Ovary (tissue), 9 donors: ENCODE data around the gene LEMD2. TPM values are rescaled to one million over a fixed set of nuclear protein-coding genes. Genes with fewer than 3 reads are reported as not detected.

Experiments used
- DNase-seq, 5 donors: peaks; one replicate each; pipeline ENCODE4 v3.0.0-alpha.2; 2019 to 2020
- H3K27ac ChIP-seq, 2 donors: fragments of 200-600 bp; one replicate each; pipeline versions ENCODE4 v1.5.1 to v1.8.0; 2019 to 2022
- H3K27me3 ChIP-seq: fragments of 200-600 bp; one replicate; pipeline ENCODE4 v1.8.0; 2022
- H3K36me3 ChIP-seq: fragments of 200-600 bp; sonication (generic); one replicate; pipeline ENCODE4 v1.5.1; 2019
- H3K4me1 ChIP-seq: one replicate; pipeline ENCODE4 v1.8.1; 2013; ENCODE audit warnings: mild to moderate bottlenecking, moderate library complexity; ENCODE audit not compliant: insufficient read depth
- H3K4me3 ChIP-seq: fragments of 200-600 bp; sonication (generic); one replicate; pipeline ENCODE4 v1.5.1; 2017
- H3K9me3 ChIP-seq, 2 donors: fragments of 200-600 bp in 1 of 2; sonication (generic) in 1 of 2; one replicate each; pipeline versions ENCODE4 v1.5.1 to v1.8.1; 2013 to 2019; ENCODE audit warnings: mild to moderate bottlenecking in 1 of 2, moderate library complexity in 1 of 2
- EP300 ChIP-seq: sonication (generic); formaldehyde crosslinking; IDR thresholded peaks from one replicate; pipeline ENCODE4 v1.6.1; 2017; ENCODE audit warnings: antibody characterized with exemption
- POLR2A ChIP-seq: fragments of 450-650 bp; IDR thresholded peaks from one replicate; pipeline ENCODE4 v1.6.1; 2017; ENCODE audit warnings: antibody characterized with exemption, mild to moderate bottlenecking, moderate library complexity
- WGBS, 3 donors: extraction: QIAGEN DNeasy Blood & Tissue Kit in 1 of 3; methylation state at CpG; one replicate each; pipeline versions ENCODE4 v1.1.5 to v1.1.7; 2013 to 2017; 5-methylcytosine and 5-hydroxymethylcytosine counted together
- intact Hi-C, 4 donors: fragments of 100-400 bp; cut with DNase I; formaldehyde crosslinking; loops; one replicate each; pipeline versions ENCODE4 v1.11.0 to v1.15.1; 2022 to 2023
- polyA plus RNA-seq, 2 donors: library from polyadenylated mRNA; stranded (reverse); fragments of 200-250 nt in 1 of 2; fragments of 350-450 nt in 1 of 2; fragmentation: Illumina TruSeq in 1 of 2; extraction: RNeasy Lipid Tissue Mini Kit (QIAGEN cat#74804) in 1 of 2; gene quantifications; one replicate each; pipeline ENCODE4 v1.2.3, GENCODE V29; 2013 to 2014
- total RNA-seq, 7 donors: library from RNA; depleted of rRNA in 2 of 7; stranded (reverse); fragments of >200 nt in 2 of 7; fragmentation: NEBNext Ultra II Directional in 3 of 7; extraction: Animal tissue kit (Norgen Biotek cat#: 25700) in 3 of 7; gene quantifications; one replicate each; pipeline versions ENCODE4 v1.1.0 to v1.2.4, GENCODE V29; 2016 to 2023
- TF ChIP-seq, protein P1 (sequence below), 3 donors: fragments of 450-650 bp in 2 of 3; fragments of 200-600 bp in 1 of 3; IDR thresholded peaks; one replicate each; pipeline versions ENCODE4 v1.5.1 to v1.8.0; 2016 to 2022; ENCODE audit warnings: antibody characterized with exemption in 3 of 3, mild to moderate bottlenecking in 1 of 3
- donor health status: DM: no; HTN: no; CAD: no; lungs with moderate emphysema.
- donor health status: DM: no; HTN: no; CAD: no.
- donor health status: Bipolar disorder and iron deficiency.
- donor health status: DM: yes; HTN: yes; CAD: no.
- donor health status: DM: no; HTN: no; CAD: no.
- donor health status: DM: yes; HTN: yes; CAD: no.

Gene LEMD2
- total and polyA plus RNA-seq, 9 donors = 41.7 to 66.8 (median 56.7) TPM

- Histone ChIP-seq H3K27me3 (no peaks in the 10 kb centered on the region), H3K4me1 (peaks cover 16% of the 10 kb centered on the region), H3K4me3 (no peak overlapping the region), H3K27ac (peak overlapping the region in 1 of 2 donors; percentile 76), H3K36me3 (no peaks in the 10 kb centered on the region), H3K9me3 (no peaks in the 10 kb centered on the region)
- DNase-seq = no peak
- TF ChIP-seq POLR2A = no peak
- TF ChIP-seq, protein P1, sequence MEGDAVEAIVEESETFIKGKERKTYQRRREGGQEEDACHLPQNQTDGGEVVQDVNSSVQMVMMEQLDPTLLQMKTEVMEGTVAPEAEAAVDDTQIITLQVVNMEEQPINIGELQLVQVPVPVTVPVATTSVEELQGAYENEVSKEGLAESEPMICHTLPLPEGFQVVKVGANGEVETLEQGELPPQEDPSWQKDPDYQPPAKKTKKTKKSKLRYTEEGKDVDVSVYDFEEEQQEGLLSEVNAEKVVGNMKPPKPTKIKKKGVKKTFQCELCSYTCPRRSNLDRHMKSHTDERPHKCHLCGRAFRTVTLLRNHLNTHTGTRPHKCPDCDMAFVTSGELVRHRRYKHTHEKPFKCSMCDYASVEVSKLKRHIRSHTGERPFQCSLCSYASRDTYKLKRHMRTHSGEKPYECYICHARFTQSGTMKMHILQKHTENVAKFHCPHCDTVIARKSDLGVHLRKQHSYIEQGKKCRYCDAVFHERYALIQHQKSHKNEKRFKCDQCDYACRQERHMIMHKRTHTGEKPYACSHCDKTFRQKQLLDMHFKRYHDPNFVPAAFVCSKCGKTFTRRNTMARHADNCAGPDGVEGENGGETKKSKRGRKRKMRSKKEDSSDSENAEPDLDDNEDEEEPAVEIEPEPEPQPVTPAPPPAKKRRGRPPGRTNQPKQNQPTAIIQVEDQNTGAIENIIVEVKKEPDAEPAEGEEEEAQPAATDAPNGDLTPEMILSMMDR (IDR thresholded peaks at IDR 0.05) = no peak
- TF ChIP-seq EP300 = no peak
- 69 to 79% (median 70%) methylated on average over 6 of the region's 6 CpGs for WGBS, 3 donors
- intact Hi-C loops = loop anchor here in 2 of 4 donors (1.0 to 10.0 kb wide), 2 partner anchors 30 to 382 kb away; no protein-coding TSS in a partner anchor
Measured at GRCh38 chr6:33772902-33773472, 15.9 kb downstream of the LEMD2 start.

DNA sequence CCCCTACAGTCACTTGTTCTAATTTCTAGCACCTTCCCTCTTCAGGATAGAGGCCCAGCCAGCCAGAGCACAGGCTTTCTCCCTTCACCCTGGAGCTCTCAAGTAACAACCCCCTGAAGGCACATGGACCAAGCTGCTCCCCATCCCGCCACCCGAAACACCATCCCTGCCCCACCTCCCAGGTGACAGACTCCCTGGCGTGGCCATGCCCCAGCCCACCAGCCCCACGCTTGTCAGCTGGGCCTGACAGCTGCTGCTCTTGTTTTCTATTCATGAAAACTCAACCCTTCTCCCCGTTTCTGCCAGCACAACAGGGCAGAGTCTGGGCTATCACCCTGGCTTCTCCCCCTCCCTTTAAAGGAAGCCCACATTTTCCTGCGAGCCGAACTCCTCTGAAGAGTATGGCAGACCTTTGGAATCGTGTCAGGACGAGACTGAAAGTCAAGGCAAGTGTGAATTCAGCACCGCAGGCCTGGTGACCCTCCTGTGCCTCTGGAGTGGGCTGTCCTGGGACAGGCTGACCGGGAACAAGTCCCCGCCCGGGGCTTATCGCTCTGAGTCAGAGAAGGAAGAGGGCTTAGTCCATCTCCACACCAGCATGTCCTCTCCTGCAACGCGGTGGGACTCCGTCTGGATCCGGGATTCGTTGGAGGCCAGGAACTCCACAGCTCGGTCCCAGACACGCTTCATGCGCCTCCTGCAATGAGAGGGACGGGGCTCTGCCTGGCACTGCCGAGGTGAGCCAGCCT, 16.7 kb downstream of the LEMD2 start:
- intact Hi-C loops = loop anchor here in 2 of 4 donors (1.0 to 10.0 kb wide), 2 partner anchors 29 to 383 kb away; no protein-coding TSS in a partner anchor
- Histone ChIP-seq H3K9me3 (no peaks in the 10 kb centered on the region), H3K4me3 (no peak overlapping the region), H3K27ac (peak overlapping the region; percentile 52 to 76), H3K36me3 (no peaks in the 10 kb centered on the region), H3K27me3 (no peaks in the 10 kb centered on the region), H3K4me1 (peaks cover 16% of the 10 kb centered on the region)
- TF ChIP-seq EP300 (no peak), POLR2A (no peak)
- TF ChIP-seq, protein P1 (IDR thresholded peaks at IDR 0.05) = no peak
- WGBS, 3 donors = 48 to 67% (median 66%) methylated on average over 22 to 24 of the region's 24 CpGs
- DNase-seq = peak in 2 of 5 donors; percentile 43 to 46

GRCh38 chr6:33771146-33772081, 17.5 kb downstream of the LEMD2 start:
- WGBS, 3 donors = 3 to 7% (median 4%) methylated on average over 46 to 47 of the region's 47 CpGs
- peak; percentile 78 to 88 (median 80) for DNase-seq
- Histone ChIP-seq H3K27me3 (no peaks in the 10 kb centered on the region), H3K27ac (peak overlapping the region; percentile 52 to 76), H3K9me3 (no peaks in the 10 kb centered on the region), H3K36me3 (no peaks in the 10 kb centered on the region), H3K4me1 (peaks cover 16% of the 10 kb centered on the region), H3K4me3 (no peak overlapping the region)
- intact Hi-C loops = loop anchor here in 2 of 4 donors (1.0 to 10.0 kb wide), 2 partner anchors 28 to 383 kb away; no protein-coding TSS in a partner anchor
- TF ChIP-seq, protein P1 (IDR thresholded peaks at IDR 0.05) = peak; percentile 88 to 98 (median 91)
- no peak for TF ChIP-seq EP300

DNA sequence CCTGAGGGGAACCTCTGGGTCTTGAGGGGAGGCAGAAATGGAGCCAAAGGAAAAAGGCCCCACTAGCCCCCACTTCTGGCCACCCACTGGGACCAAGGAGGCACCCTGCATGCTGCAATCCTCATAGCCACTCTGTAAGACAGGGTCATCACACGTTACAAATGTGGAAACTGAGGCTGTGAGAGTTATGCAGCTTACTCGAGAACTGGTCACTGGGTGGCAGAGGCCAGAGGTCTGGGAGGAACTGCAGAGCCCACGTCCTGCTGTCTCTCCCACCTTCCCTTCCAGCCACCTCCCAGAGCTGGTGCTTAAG, 18.1 kb downstream of the LEMD2 start:
- H3K27me3 ChIP-seq = no peaks in the 10 kb centered on the region
- H3K4me1 ChIP-seq = peaks cover 16% of the 10 kb centered on the region
- 12 to 33% (median 20%) methylated on average over 3 of the region's 3 CpGs for WGBS, 3 donors
- no peaks in the 10 kb centered on the region for H3K9me3 ChIP-seq
- H3K36me3 ChIP-seq = no peaks in the 10 kb centered on the region
- DNase-seq = no peak
- intact Hi-C loops = loop anchor here in 1 of 4 donors (10.0 kb wide), 1 partner anchor 384 kb away; no protein-coding TSS in a partner anchor
- H3K4me3 ChIP-seq = no peak overlapping the region
- H3K27ac ChIP-seq = peak overlapping the region; percentile 48 to 76
- TF ChIP-seq EP300 (no peak), POLR2A (no peak)
- TF ChIP-seq, protein P1 (IDR thresholded peaks at IDR 0.05) = no peak
